ENCODE measurements around the gene LRRC3B.

GRCh38 chr3:26596335-26596734 is 26.2 kb upstream of the LRRC3B start:
- TF ChIP-seq, protein P1, sequence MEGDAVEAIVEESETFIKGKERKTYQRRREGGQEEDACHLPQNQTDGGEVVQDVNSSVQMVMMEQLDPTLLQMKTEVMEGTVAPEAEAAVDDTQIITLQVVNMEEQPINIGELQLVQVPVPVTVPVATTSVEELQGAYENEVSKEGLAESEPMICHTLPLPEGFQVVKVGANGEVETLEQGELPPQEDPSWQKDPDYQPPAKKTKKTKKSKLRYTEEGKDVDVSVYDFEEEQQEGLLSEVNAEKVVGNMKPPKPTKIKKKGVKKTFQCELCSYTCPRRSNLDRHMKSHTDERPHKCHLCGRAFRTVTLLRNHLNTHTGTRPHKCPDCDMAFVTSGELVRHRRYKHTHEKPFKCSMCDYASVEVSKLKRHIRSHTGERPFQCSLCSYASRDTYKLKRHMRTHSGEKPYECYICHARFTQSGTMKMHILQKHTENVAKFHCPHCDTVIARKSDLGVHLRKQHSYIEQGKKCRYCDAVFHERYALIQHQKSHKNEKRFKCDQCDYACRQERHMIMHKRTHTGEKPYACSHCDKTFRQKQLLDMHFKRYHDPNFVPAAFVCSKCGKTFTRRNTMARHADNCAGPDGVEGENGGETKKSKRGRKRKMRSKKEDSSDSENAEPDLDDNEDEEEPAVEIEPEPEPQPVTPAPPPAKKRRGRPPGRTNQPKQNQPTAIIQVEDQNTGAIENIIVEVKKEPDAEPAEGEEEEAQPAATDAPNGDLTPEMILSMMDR (IDR thresholded peaks at IDR 0.05), result no peak
- no peak for TF ChIP-seq POLR2AphosphoS5 (IDR thresholded peaks at IDR 0.05)
- no peak for TF ChIP-seq EP300 (IDR thresholded peaks at IDR 0.05)
